ENCODE data around the gene SECTM1.

The SECTM1 gene

GRCh38 chr17:82287868-82288801 is 45.4 kb downstream of the SECTM1 start:
- H3K4me3 ChIP-seq (ENCODE audit: low read depth, low read length): no peak overlapping the region; the same call in 1 of the 2 replicates
- TF ChIP-seq, protein P1, sequence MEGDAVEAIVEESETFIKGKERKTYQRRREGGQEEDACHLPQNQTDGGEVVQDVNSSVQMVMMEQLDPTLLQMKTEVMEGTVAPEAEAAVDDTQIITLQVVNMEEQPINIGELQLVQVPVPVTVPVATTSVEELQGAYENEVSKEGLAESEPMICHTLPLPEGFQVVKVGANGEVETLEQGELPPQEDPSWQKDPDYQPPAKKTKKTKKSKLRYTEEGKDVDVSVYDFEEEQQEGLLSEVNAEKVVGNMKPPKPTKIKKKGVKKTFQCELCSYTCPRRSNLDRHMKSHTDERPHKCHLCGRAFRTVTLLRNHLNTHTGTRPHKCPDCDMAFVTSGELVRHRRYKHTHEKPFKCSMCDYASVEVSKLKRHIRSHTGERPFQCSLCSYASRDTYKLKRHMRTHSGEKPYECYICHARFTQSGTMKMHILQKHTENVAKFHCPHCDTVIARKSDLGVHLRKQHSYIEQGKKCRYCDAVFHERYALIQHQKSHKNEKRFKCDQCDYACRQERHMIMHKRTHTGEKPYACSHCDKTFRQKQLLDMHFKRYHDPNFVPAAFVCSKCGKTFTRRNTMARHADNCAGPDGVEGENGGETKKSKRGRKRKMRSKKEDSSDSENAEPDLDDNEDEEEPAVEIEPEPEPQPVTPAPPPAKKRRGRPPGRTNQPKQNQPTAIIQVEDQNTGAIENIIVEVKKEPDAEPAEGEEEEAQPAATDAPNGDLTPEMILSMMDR (IDR thresholded peaks at IDR 0.05; ENCODE audit: low read depth, low read length): no peak

- no peak overlapping the region for H3K4me3 ChIP-seq (ENCODE audit: low read depth, low read length)
- TF ChIP-seq, protein P1 (IDR thresholded peaks at IDR 0.05; ENCODE audit: low read depth, low read length): no peak
These were observed 46.3 kb downstream of the SECTM1 start for GRCh38 chr17:82287013-82287867.

- TF ChIP-seq, protein P1 (IDR thresholded peaks at IDR 0.05; ENCODE audit: low read depth, low read length): no peak
These were observed 48.4 kb downstream of the SECTM1 start for GRCh38 chr17:82285141-82285540.

GRCh38 chr17:82283208-82283749 is 50.3 kb downstream of the SECTM1 start:
- TF ChIP-seq, protein P1 (IDR thresholded peaks at IDR 0.05; ENCODE audit: low read depth, low read length): no peak
- H3K4me3 ChIP-seq (ENCODE audit: low read depth, low read length): no peak overlapping the region

More at GRCh38 chr17:82285141-82285540, 48.4 kb downstream of the SECTM1 start:
- H3K4me3 ChIP-seq (ENCODE audit: low read depth, low read length): no peak overlapping the region

GRCh38 chr17:82282239-82283207 is 51.0 kb downstream of the SECTM1 start:
- H3K4me3 ChIP-seq (ENCODE audit: low read depth, low read length): no peak overlapping the region
- TF ChIP-seq, protein P1 (IDR thresholded peaks at IDR 0.05; ENCODE audit: low read depth, low read length): no peak

- H3K4me3 ChIP-seq (ENCODE audit: low read depth, low read length): no peak overlapping the region
- TF ChIP-seq, protein P1 (IDR thresholded peaks at IDR 0.05; ENCODE audit: low read depth, low read length): no peak
These were observed 51.9 kb downstream of the SECTM1 start for GRCh38 chr17:82281502-82282238.
